ENCODE measurements around the gene NT5DC4. TPM values are rescaled to one million over a fixed set of nuclear protein-coding genes. Genes with fewer than 3 reads are reported as not detected.

NT5DC4 gene
- total RNA-seq, 2 donors from 2014 or later, result not detected

DNA sequence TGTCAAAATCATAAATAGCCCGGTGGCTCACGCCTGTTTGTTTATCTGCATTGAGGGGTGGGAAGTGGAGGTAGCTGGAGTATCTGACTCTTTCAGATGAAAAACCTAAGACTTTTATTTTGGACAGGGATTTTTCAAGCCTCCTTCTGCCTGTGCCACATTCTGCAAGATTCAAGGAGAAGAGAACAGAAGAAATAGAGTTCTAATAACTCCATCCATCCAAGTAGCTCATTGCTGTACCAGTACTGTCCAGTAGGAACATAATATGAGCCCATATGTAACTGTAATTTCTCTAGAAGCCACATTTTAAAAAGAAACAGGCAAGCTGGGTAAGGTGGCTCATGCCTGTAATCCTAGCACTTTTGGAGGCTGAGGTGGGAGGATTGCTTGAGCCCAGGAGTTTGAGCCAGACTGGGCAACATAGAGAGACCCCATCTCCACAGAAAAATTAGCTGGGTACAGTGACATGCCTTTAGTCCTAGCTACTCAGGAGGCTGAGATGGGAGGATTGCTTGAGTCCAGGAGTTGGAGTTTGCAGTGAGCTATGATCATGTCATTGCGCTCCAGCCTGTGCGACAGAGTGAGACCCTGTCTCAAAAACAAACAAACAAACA, 35.4 kb upstream of the NT5DC4 start:
- whole genome bisulfite sequencing, 2 experiments (ENCODE audit: insufficient coverage in 1 of 2, insufficient read length in 1 of 2), result 89 to 95% methylated on average over 2 of the region's 4 CpGs
- H3K4me3 Mint-ChIP-seq, result no peak overlapping the region
- no peak overlapping the region for H3K4me3 ChIP-seq (ENCODE audit: low read length)
- H3K9me3 ChIP-seq (ENCODE audit: control insufficient read depth, low read length), result no peaks in the 10 kb centered on the region
- H3K36me3 Mint-ChIP-seq (ENCODE audit: low read depth), result no peaks in the 10 kb centered on the region
- no peaks in the 10 kb centered on the region for H3K9me3 Mint-ChIP-seq
- H3K9ac ChIP-seq (ENCODE audit: extremely low read depth, low read length, poor library complexity, severe bottlenecking), result no peak overlapping the region
- H3K36me3 ChIP-seq (ENCODE audit: control insufficient read depth, insufficient read depth, low read length), result no peaks in the 10 kb centered on the region
- DNase-seq, result no peak
- no peaks in the 10 kb centered on the region for H3K27me3 Mint-ChIP-seq (ENCODE audit: insufficient read depth)
- no peak overlapping the region for H3K27ac ChIP-seq (ENCODE audit: low read depth, low read length)
- H3K4me1 ChIP-seq (ENCODE audit: control insufficient read depth, insufficient read depth, low read length), result peaks cover 15% of the 10 kb centered on the region
- H3K4me1 Mint-ChIP-seq, result peaks cover 21% of the 10 kb centered on the region
- H3K27me3 ChIP-seq (ENCODE audit: control insufficient read depth, insufficient read depth, low read length, poor library complexity, severe bottlenecking), result no peaks in the 10 kb centered on the region
- H3K27ac Mint-ChIP-seq, result no peak overlapping the region
- TF ChIP-seq, protein P1, sequence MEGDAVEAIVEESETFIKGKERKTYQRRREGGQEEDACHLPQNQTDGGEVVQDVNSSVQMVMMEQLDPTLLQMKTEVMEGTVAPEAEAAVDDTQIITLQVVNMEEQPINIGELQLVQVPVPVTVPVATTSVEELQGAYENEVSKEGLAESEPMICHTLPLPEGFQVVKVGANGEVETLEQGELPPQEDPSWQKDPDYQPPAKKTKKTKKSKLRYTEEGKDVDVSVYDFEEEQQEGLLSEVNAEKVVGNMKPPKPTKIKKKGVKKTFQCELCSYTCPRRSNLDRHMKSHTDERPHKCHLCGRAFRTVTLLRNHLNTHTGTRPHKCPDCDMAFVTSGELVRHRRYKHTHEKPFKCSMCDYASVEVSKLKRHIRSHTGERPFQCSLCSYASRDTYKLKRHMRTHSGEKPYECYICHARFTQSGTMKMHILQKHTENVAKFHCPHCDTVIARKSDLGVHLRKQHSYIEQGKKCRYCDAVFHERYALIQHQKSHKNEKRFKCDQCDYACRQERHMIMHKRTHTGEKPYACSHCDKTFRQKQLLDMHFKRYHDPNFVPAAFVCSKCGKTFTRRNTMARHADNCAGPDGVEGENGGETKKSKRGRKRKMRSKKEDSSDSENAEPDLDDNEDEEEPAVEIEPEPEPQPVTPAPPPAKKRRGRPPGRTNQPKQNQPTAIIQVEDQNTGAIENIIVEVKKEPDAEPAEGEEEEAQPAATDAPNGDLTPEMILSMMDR (conservative IDR thresholded peaks at IDR 0.05), result peak; percentile 56

- peaks cover 23% of the 10 kb centered on the region for H3K4me1 Mint-ChIP-seq
- no peak overlapping the region for H3K27ac ChIP-seq (ENCODE audit: low read depth, low read length)
- no peaks in the 10 kb centered on the region for H3K9me3 Mint-ChIP-seq
- no peaks in the 10 kb centered on the region for H3K27me3 ChIP-seq (ENCODE audit: control insufficient read depth, insufficient read depth, low read length, poor library complexity, severe bottlenecking)
- 92 to 94% methylated on average over 12 to 15 of the region's 15 CpGs for WGBS, 2 experiments (ENCODE audit: insufficient coverage in 1 of 2, insufficient read length in 1 of 2)
- H3K9me3 ChIP-seq (ENCODE audit: control insufficient read depth, low read length), result no peaks in the 10 kb centered on the region
- no peak for DNase-seq
- no peaks in the 10 kb centered on the region for H3K36me3 ChIP-seq (ENCODE audit: control insufficient read depth, insufficient read depth, low read length)
- H3K4me3 ChIP-seq (ENCODE audit: low read length), result no peak overlapping the region
- H3K9ac ChIP-seq (ENCODE audit: extremely low read depth, low read length, poor library complexity, severe bottlenecking), result no peak overlapping the region
- no peak overlapping the region for H3K27ac Mint-ChIP-seq
- no peaks in the 10 kb centered on the region for H3K36me3 Mint-ChIP-seq (ENCODE audit: low read depth)
- H3K4me3 Mint-ChIP-seq, result no peak overlapping the region
- TF ChIP-seq, protein P1 (conservative IDR thresholded peaks at IDR 0.05), result no peak
- H3K27me3 Mint-ChIP-seq (ENCODE audit: insufficient read depth), result no peaks in the 10 kb centered on the region
- peaks cover 15% of the 10 kb centered on the region for H3K4me1 ChIP-seq (ENCODE audit: control insufficient read depth, insufficient read depth, low read length)
These were observed 34.2 kb upstream of the NT5DC4 start for GRCh38 chr2:112686348-112687217.

GRCh38 chr2:112687522-112687921, 33.3 kb upstream of the NT5DC4 start:
- TF ChIP-seq, protein P1 (conservative IDR thresholded peaks at IDR 0.05), result no peak
- no peak overlapping the region for H3K27ac ChIP-seq (ENCODE audit: low read depth, low read length)
- Mint-ChIP-seq H3K4me3 (no peak overlapping the region), H3K27me3 (ENCODE audit: insufficient read depth) (no peaks in the 10 kb centered on the region), H3K9me3 (no peaks in the 10 kb centered on the region), H3K4me1 (peaks cover 25% of the 10 kb centered on the region), H3K36me3 (ENCODE audit: low read depth) (no peaks in the 10 kb centered on the region), H3K27ac (no peak overlapping the region)
- no peak overlapping the region for H3K4me3 ChIP-seq (ENCODE audit: low read length)
- H3K36me3 ChIP-seq (ENCODE audit: control insufficient read depth, insufficient read depth, low read length), result no peaks in the 10 kb centered on the region
- H3K27me3 ChIP-seq (ENCODE audit: control insufficient read depth, insufficient read depth, low read length, poor library complexity, severe bottlenecking), result no peaks in the 10 kb centered on the region
- no peaks in the 10 kb centered on the region for H3K9me3 ChIP-seq (ENCODE audit: control insufficient read depth, low read length)
- DNase-seq, result no peak
- H3K9ac ChIP-seq (ENCODE audit: extremely low read depth, low read length, poor library complexity, severe bottlenecking), result no peak overlapping the region
- WGBS, 2 experiments (ENCODE audit: insufficient coverage in 1 of 2, insufficient read length in 1 of 2), result 93 to 98% methylated on average over 6 of the region's 6 CpGs
- peaks cover 11% of the 10 kb centered on the region for H3K4me1 ChIP-seq (ENCODE audit: control insufficient read depth, insufficient read depth, low read length)
